Osteocyte (in vitro differentiated cells): ENCODE results near the gene PRUNE1. TPM values are rescaled to one million over a fixed set of nuclear protein-coding genes. Genes with fewer than 3 reads are reported as not detected.

Experiments used
- DNase-seq: peaks from one replicate; pipeline ENCODE4 v3.0.0; 2021; ENCODE audit warnings: mixed read lengths; ENCODE audit not compliant: unreplicated experiment; ENCODE audit errors: extremely low spot score
- H3K27ac Mint-ChIP-seq: one replicate; pipeline ENCODE4 v1.8.0; 2021; ENCODE audit warnings: mild to moderate bottlenecking, mixed read lengths; ENCODE audit not compliant: unreplicated experiment
- H3K27me3 Mint-ChIP-seq: one replicate; pipeline ENCODE4 v1.8.0; 2021; ENCODE audit warnings: mixed read lengths; ENCODE audit not compliant: unreplicated experiment
- H3K36me3 Mint-ChIP-seq: one replicate; pipeline ENCODE4 v1.8.0; 2021; ENCODE audit warnings: mixed read lengths; ENCODE audit not compliant: unreplicated experiment
- H3K4me1 Mint-ChIP-seq: one replicate; pipeline ENCODE4 v1.8.0; 2021; ENCODE audit warnings: mixed read lengths; ENCODE audit not compliant: unreplicated experiment
- H3K4me3 Mint-ChIP-seq: one replicate; pipeline ENCODE4 v1.8.0; 2021; ENCODE audit warnings: mild to moderate bottlenecking, moderate library complexity, mixed read lengths; ENCODE audit not compliant: unreplicated experiment
- H3K9me3 Mint-ChIP-seq: one replicate; pipeline ENCODE4 v1.8.0; 2021; ENCODE audit warnings: mixed read lengths; ENCODE audit not compliant: unreplicated experiment
- total RNA-seq: library from RNA; stranded (reverse); gene quantifications from 2 replicates; pipeline ENCODE4 v1.2.1, GENCODE V29; 2021
- TF ChIP-seq, protein P1 (sequence below): fragments of 200-600 bp; sonication (generic); IDR thresholded peaks from 2 replicates; pipeline ENCODE4 v1.5.0; 2021; ENCODE audit warnings: antibody characterized with exemption, mild to moderate bottlenecking, moderate library complexity

PRUNE1 gene
- total RNA-seq, 1 donor from 2014 or later, result 18.2 TPM

DNA sequence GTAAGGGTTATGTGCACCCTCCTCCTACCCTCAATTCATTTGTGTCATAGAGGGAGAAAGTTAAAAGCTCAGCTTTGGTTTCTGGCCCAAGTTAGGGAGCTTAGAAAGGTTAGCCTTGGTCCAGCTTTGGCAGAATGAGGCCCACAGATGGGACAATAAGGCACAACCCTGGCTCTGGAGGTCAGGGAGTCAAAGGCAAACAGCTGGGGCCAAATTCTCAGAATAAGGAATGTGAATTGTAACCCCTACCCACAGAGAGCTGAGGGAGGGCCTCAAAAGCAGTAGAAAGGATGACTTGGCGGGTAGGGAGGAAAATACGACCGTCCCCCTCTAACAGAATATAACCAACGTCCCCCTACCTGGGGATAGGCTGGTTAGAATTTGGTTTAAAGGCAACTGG is 42.6 kb upstream of the PRUNE1 start:
- Mint-ChIP-seq H3K27me3 (no peaks in the 10 kb centered on the region), H3K9me3 (no peaks in the 10 kb centered on the region), H3K36me3 (peaks cover 59% of the 10 kb centered on the region), H3K4me3 (no peak overlapping the region), H3K27ac (no peak overlapping the region), H3K4me1 (peaks cover 9% of the 10 kb centered on the region)
- TF ChIP-seq, protein P1, sequence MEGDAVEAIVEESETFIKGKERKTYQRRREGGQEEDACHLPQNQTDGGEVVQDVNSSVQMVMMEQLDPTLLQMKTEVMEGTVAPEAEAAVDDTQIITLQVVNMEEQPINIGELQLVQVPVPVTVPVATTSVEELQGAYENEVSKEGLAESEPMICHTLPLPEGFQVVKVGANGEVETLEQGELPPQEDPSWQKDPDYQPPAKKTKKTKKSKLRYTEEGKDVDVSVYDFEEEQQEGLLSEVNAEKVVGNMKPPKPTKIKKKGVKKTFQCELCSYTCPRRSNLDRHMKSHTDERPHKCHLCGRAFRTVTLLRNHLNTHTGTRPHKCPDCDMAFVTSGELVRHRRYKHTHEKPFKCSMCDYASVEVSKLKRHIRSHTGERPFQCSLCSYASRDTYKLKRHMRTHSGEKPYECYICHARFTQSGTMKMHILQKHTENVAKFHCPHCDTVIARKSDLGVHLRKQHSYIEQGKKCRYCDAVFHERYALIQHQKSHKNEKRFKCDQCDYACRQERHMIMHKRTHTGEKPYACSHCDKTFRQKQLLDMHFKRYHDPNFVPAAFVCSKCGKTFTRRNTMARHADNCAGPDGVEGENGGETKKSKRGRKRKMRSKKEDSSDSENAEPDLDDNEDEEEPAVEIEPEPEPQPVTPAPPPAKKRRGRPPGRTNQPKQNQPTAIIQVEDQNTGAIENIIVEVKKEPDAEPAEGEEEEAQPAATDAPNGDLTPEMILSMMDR, result no peak
- no peak for DNase-seq

DNA sequence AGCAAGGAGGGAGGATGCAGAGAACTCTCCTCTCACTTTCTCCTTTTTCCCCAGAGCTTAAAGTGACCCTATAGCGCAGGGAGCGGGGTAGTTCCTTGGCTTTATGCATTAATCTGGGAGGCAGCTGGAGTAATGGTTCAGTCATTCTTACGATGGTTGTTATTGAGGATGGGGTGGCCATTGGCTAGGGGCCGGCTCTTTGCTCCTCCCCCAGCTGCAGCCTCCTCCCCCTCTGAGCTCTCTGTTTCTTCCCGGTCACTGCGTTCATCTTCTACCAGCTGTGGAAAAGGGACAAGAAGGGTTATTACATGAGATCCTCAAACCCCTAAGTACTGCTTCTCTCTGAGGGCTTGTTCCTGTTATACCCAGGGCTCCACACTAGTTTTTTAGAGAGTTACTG is 42.2 kb upstream of the PRUNE1 start:
- H3K36me3 Mint-ChIP-seq, result peaks cover 58% of the 10 kb centered on the region
- no peak for DNase-seq
- TF ChIP-seq, protein P1, result no peak
- peaks cover 13% of the 10 kb centered on the region for H3K4me1 Mint-ChIP-seq
- H3K27me3 Mint-ChIP-seq, result no peaks in the 10 kb centered on the region
- H3K9me3 Mint-ChIP-seq, result no peaks in the 10 kb centered on the region
- H3K27ac Mint-ChIP-seq, result no peak overlapping the region
- H3K4me3 Mint-ChIP-seq, result no peak overlapping the region

DNA sequence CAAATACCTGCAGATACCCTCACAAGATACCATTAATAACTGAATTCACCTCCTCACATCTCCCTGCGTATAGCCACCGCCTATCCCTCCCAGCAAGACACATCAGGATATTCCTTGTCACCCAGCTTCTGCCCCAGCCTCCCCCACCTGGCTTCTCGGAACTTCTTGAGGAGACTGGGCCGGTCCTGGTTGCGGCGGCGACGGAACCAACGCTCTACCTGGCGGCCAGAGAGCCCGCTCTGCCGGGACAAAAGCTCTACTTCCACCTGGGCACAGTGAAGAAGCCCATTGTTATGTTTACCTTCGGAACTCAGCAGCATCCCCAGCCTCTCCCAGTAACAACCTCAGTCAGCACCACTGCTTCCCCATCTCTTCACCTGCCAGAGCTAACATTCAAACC is 40.3 kb upstream of the PRUNE1 start:
- H3K27ac Mint-ChIP-seq, result no peak overlapping the region
- TF ChIP-seq, protein P1, result no peak
- no peak for DNase-seq
- no peaks in the 10 kb centered on the region for H3K27me3 Mint-ChIP-seq
- H3K9me3 Mint-ChIP-seq, result no peaks in the 10 kb centered on the region
- peaks cover 46% of the 10 kb centered on the region for H3K36me3 Mint-ChIP-seq
- peaks cover 32% of the 10 kb centered on the region for H3K4me1 Mint-ChIP-seq
- H3K4me3 Mint-ChIP-seq, result no peak overlapping the region

DNA sequence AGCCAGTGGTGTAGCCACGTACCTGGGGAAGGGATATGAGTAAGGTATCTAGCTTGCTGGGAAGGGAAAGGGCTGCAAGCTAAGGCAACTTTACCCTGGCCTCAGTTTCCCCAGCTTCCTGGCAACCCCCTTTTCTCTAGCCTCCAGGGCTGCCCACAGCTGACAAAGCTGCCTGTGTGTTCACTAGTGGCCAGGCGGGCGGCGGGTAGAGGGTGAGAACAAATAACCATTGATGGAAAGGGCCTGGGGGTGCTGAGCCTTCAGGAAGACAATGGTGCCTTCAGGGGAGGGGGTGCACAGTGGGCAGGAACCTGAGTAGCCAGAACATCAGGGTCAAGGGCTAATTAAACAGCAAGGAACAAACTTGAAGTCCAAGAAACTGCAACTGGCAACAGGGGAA is 39.8 kb upstream of the PRUNE1 start:
- peaks cover 40% of the 10 kb centered on the region for H3K36me3 Mint-ChIP-seq
- H3K27ac Mint-ChIP-seq, result no peak overlapping the region
- no peak for DNase-seq
- H3K4me3 Mint-ChIP-seq, result no peak overlapping the region
- H3K27me3 Mint-ChIP-seq, result no peaks in the 10 kb centered on the region
- no peaks in the 10 kb centered on the region for H3K9me3 Mint-ChIP-seq
- H3K4me1 Mint-ChIP-seq, result peaks cover 37% of the 10 kb centered on the region
- TF ChIP-seq, protein P1, result no peak

DNA sequence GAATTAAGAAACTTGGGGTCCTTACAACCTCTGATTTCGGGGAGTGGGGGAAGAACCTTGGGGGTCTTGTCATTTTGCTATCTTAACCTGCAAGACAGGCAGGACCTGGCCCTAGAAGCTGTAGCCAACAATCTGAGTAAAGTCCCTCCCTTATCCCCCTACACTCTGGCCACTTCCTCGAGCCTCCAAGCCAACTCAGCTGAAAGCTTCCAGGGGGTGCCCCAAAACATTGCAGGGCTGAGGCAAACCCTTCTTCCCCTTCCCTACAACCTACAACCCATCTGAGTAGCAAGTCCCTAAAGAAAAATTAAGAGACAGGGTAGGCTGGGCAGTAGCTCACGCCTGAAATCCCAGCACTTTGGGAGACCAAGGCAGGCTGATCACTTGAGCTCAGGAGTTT is 38.6 kb upstream of the PRUNE1 start:
- no peak for DNase-seq
- H3K4me3 Mint-ChIP-seq, result no peak overlapping the region
- no peaks in the 10 kb centered on the region for H3K9me3 Mint-ChIP-seq
- no peaks in the 10 kb centered on the region for H3K27me3 Mint-ChIP-seq
- H3K27ac Mint-ChIP-seq, result no peak overlapping the region
- peaks cover 39% of the 10 kb centered on the region for H3K4me1 Mint-ChIP-seq
- TF ChIP-seq, protein P1, result no peak
- peaks cover 30% of the 10 kb centered on the region for H3K36me3 Mint-ChIP-seq
